8988T (cell line): ENCODE measurements around the gene FBXO28.
"Not testable (repeated sequence)": the region's sequence is repeated elsewhere in the genome, so short reads cannot be mapped to it uniquely, and the experiment has no call there.

Experiments used
- DNase-seq: peaks from one replicate; pipeline ENCODE4 v3.0.0; 2011

FBXO28 gene

DNA sequence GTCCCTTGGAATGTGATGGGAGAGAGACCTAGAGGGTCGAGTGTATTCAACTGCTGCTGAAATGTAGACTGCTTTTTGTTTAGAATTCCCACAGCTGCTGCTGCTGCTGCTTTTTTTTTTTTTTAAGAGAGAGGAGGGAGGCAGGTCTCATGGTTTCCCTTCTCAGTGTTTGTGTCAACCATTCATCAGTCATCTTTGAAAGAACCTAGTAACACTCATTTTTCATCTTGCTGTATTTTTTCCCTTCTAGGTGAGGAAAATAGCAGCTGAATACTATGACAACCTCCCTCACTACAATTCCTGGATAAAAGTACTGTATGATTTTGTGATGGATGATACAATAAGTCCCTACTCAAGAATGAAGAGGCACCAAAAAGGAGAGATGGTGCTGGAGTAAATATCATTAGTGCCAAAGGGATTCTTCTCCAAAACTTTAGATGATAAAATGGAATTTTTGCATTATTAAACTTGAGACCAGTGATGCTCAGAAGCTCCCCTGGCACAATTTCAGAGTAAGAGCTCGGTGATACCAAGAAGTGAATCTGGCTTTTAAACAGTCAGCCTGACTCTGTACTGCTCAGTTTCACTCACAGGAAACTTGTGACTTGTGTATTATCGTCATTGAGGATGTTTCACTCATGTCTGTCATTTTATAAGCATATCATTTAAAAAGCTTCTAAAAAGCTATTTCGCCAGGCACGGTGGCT lies 78.3 kb downstream of the FBXO28 start:
- DNase-seq, result no peak

DNA sequence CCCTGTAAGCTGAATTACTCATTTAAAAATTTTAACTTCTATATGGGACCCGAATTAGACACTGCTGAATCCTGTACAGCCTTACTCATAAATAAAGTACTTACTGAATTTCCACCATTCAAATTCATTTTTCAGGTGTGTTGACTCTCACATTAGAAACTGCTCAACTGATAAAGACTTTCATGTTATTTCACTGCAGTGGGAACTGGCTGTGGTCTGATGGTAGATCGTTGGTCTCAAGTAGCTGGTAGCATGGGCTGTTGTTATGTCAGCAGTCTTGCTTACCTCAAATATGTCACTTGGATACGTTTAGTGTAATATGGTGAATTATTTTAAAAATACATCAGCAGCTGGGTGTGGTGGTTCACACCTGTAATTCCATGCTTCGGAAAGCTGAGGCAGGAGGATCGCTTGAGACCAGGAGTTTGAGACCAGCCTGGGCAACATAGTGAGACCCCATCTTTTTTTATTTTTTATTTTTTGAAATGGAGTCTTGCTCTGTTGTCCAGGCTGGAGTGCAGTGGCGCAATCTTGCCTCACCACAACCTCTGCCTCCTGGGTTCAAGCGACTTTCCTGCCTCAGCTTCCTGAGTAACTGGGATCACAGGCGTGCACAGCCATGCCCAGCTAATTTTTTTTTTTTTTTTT lies 79.5 kb downstream of the FBXO28 start:
- DNase-seq, result no peak

GRCh38 chr1:224196813-224197600 lies 83.1 kb downstream of the FBXO28 start:
- DNase-seq, result no peak

DNA sequence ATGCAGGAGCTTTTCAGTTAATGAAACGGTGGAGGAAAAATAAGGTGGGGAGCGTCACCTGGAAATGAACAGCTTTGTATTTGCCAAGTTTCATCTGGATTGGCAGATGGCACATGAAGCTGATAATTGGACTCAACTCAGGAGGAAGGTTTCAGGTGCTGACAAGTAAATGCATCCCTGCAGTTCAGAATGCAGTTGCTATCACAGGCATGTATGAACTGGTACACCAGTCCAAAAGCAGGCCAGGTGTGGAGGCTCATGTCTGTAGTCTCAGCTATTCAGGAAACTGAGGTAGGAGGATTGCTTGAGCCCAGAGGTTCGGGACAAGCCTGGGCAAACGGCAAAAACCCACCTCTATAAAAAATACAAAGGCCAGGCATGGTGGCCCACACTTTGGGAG lies 84.7 kb downstream of the FBXO28 start:
- no peak for DNase-seq

DNA sequence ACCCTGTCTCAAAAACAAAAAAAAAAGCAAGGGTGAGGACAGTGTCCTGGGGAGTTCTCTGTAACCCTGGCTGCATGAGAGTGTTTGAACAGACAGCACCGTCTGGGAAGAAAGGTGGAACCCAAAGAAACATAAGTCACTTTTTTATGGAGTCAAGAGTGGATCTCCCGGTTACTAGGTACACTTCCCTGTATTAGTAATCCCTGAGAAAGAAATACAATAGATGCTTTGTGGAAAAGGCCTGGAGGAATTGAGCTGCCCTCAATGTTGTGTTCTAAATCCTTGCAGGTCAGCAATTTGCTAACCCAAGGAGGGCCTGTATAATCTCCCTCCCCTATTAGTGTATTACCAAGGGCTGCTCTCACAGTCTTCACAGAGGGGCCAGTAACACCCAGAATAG lies 85.8 kb downstream of the FBXO28 start:
- DNase-seq, result no peak

- DNase-seq, result no peak
These were observed 87.5 kb downstream of the FBXO28 start for GRCh38 chr1:224201383-224201782.

DNA sequence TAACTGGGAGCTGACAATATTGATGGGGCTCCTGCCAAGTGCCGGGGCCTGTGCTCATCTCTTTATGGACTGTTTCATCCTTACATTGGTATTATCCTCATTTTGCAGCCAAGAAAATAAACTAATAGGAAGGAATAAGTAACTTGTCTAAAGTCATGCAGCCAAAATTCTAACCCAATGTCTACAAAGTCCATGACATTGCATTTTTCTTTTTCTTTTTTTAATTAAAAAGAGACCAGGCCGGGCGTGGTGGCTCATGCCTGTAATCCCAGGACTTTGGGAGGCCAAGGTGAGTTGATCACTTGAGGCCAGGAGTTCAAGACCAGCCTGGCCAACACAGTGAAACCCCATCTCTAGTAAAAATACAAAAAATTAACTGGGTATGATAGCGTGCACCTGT lies 87.9 kb downstream of the FBXO28 start:
- DNase-seq, result no peak

DNA sequence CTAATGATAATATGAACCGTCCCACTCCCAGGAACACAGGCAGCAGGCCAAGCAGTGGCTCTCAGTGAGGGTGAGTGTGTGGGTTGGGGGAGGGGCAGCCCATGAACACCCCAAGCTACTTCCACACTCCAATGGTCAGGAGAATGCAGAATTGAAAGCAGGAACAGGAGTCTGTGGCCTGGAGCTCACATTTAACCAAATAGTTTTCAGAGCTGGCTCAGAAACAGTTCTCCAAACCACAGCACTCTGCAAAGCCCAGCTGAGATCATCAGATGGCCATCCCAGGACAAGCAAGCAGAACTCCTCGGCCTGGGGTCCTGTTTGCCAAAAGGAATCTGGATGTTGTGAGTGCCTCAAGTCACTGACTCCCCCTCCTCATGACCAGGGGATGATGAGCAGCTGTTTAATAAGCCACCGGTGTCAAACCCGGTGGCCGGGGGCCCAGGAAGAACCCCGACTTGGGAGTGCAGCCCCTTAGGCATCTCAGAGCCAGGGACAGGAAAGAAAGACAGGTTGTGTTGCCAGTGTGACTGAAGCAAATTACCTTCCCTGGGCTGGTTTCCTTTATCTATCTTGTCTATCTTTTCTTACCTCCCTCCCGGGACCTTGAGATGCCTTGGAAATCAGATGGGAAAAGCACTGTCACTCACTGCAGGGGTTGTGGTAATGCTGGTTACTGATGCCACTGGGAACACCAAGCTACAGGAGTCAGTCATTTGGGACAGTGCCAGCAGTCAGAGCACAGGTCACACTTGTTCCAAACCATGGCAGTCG lies 89.5 kb downstream of the FBXO28 start:
- DNase-seq, result no peak

- DNase-seq, result no peak
These were observed 91.5 kb downstream of the FBXO28 start for GRCh38 chr1:224205438-224205840.

DNA sequence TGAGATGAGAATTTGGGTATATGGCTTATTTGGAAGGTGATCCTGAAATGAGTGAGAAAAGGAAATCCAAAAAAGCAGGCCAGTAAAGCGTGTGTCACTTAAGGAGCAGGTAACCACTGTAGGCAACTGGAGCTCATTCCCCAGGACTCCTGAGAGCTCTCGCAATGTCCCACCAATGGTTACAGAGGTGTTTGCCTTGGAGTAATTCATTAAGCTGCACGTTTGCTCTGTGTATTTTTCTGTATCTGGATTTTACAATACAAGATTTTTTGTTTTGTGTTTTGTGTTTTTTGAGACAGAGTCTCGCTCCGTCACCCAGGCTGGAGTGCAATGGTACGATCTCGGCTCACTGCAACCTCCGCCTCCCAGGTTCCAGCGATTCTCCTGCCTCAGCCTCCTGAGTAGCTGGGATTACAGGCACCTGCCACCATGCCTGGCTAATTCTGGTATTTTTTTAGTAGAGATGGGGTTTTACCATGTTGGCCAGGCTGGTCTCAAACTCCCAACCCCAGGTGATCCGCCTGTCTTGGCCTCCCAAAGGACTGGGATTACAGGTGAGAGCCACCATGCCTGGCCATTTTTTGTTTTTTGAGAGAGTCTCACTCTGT lies 92.1 kb downstream of the FBXO28 start:
- DNase-seq, result not testable (repeated sequence)

GRCh38 chr1:224211206-224211962 lies 97.5 kb downstream of the FBXO28 start:
- DNase-seq, result no peak
